Adrenal gland (tissue), 5 donors: ENCODE data around the gene SKOR1.

ENCODE experiments used
- CTCF ChIP-seq, 6 experiments: fragments of 450-650 bp in 4 of 6; fragments of 200-600 bp in 2 of 6; sonication (generic) in 1 of 6; IDR thresholded peaks; 1 replicate in 5 of 6; 2 replicates in 1 of 6; pipeline versions ENCODE4 v1.5.1 to v1.8.0; 2016 to 2021; ENCODE audit warnings: antibody characterized with exemption in 6 of 6, mild to moderate bottlenecking in 2 of 6, moderate library complexity in 1 of 6
- POLR2A ChIP-seq, 2 donors: fragments of 450-650 bp; IDR thresholded peaks; one replicate each; pipeline ENCODE4 v1.6.1; 2017; ENCODE audit warnings: antibody characterized with exemption in 2 of 2, mild to moderate bottlenecking in 2 of 2, moderate library complexity in 1 of 2
- donor health status: DM: no; HTN: no; CAD: no.

GRCh38 chr15:67857220-67857619 lies 31.9 kb downstream of the SKOR1 start:
- no peak for TF ChIP-seq CTCF (IDR thresholded peaks at IDR 0.05)
- TF ChIP-seq POLR2A (IDR thresholded peaks at IDR 0.05), result no peak
